Posterior vena cava (tissue), 2 donors: ENCODE data around the gene MYL12A. TPM values are rescaled to one million over a fixed set of nuclear protein-coding genes. Genes with fewer than 3 reads are reported as not detected.

Experiments used
- DNase-seq: peaks from one replicate; pipeline ENCODE4 v3.0.0-alpha.2; 2020; ENCODE audit warnings: low spot score
- intact Hi-C, 2 donors: fragments of 100-400 bp; cut with DNase I; formaldehyde crosslinking; loops; one replicate each; pipeline versions ENCODE4 v1.14.1 to v1.14.2; 2022 to 2023
- total RNA-seq, 2 donors: library from RNA; stranded (reverse); fragmentation: NEBNext Ultra II Directional; extraction: Animal tissue kit (Norgen Biotek cat#: 25700); gene quantifications; one replicate each; pipeline ENCODE4 v1.2.1, GENCODE V29; 2021
- donor health status: DM: yes; HTN: yes; CAD: no.
- donor health status: DM: yes; HTN: yes; CAD: no.

The MYL12A gene
- total RNA-seq, 2 donors from 2014 or later = 331 to 410 TPM

DNA sequence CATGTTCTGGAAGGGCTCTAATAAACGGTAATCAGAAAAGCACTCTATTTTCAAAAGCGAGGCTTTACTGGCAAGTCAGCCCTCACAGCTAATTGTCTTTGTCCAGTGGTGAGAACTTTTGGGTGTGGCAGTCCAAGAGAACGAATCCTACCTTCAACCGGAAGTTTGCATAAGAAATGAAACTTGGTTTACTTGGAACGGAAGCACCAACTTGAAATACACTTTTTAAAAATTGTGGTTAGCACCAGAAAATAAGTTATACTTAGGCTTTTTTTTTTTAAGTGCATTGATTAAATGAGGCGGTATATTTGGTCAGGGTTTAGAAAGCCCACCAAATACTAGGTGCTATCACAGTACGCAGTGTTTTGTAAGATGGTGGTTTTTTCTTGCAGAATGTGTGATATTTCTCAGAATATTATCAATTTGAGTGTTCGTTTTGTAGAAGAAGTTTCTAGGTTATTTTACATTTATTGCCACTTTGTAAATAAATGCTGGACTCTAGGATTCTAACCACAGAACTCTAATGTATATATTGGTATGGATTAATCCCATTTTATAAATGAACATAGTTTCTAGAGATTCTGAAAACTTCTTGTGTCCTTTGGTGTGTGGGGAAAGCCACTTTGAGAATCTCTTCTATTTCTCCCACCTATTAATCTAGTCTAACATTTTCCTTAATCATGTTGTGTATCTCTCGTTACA lies 1.2 kb downstream of the MYL12A start:
- intact Hi-C loops = loop anchor here (5.0 to 10.0 kb wide), 3 partner anchors 94 to 592 kb away; partner anchors contain the start of gene SMCHD1 (in 1 of the 2)
- DNase-seq = no peak

- intact Hi-C loops = no loop called here
- DNase-seq = no peak
Observed at GRCh38 chr18:3250237-3251107, 2.9 kb downstream of the MYL12A start.

- no peak for DNase-seq
- intact Hi-C loops = no loop called here
Observed at GRCh38 chr18:3251249-3251962, 3.8 kb downstream of the MYL12A start.

- no peak for DNase-seq
- intact Hi-C loops = no loop called here
Observed at GRCh38 chr18:3251963-3252277, 4.3 kb downstream of the MYL12A start.

- intact Hi-C loops = no loop called here
- no peak for DNase-seq
Observed at GRCh38 chr18:3252843-3253242, 5.2 kb downstream of the MYL12A start.

GRCh38 chr18:3254725-3255124 lies 7.1 kb downstream of the MYL12A start:
- no peak for DNase-seq
- intact Hi-C loops = no loop called here

DNA sequence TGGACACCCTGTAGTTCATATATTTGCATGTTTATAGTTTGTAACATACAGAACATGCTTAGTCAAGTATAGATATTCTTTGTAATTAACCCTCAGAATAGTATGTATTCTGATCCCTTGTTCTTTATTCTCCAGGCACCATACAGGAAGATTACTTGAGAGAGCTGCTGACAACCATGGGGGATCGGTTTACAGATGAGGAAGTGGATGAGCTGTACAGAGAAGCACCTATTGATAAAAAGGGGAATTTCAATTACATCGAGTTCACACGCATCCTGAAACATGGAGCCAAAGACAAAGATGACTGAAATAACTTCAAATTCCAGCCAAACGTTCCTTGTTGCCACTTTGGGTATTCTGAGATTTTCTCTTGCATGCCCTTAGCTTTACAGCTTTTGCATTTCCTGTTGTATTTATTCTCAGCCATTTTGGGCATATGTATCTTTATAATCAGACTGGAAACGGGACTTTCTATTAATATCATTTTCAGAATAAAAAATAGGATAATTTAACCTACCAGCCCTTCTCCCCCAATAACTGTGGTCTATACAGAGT lies 8.1 kb downstream of the MYL12A start:
- DNase-seq = no peak
- intact Hi-C loops = no loop called here

DNA sequence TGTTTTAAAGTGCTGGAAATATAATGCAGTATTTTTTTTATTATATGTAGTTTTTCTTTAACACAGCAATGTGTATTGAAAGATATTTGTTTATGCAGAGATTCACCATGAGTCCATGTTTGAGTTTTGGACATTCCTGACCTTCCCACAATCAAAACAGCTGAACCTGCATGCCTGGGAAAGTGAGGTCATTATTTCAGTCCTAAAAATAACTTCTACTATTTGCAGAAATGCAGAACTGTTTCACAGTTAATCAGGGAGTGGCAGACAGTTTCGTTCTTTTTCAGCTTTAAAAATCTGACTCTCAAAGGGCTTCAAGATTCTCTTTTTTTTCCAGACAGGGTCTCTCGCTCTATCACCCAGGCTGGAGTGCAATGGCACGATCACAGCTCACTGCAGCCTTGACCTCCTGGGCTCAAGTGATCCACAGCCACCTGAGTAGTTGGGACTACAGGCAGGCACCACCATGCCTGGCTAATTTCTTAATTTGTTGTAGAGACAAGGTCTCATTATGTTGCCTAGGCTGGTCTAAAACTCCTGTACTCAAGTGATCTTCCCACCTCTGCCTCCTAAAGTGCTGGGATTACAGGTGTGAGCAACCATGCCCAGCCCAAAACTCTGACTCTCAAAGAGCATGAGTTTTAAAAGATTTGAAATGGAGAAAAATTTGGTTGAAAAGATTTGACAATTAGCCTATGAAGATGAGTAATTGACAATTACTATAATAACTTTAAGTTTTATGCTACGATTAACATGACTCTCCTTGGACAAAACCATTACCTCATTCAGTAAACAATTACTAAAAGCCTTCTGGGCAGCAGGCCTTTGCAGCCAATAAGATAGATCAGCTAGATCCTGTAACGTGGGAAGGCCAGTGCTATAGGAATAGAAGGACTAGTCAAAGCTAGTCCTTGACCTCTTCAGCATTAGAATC lies 9.4 kb downstream of the MYL12A start:
- intact Hi-C loops = no loop called here

GRCh38 chr18:3257627-3258120 lies 10.1 kb downstream of the MYL12A start:
- no peak for DNase-seq
- intact Hi-C loops = no loop called here

More for the DNA sequence above, 9.4 kb downstream of the MYL12A start:
- DNase-seq = no peak

DNA sequence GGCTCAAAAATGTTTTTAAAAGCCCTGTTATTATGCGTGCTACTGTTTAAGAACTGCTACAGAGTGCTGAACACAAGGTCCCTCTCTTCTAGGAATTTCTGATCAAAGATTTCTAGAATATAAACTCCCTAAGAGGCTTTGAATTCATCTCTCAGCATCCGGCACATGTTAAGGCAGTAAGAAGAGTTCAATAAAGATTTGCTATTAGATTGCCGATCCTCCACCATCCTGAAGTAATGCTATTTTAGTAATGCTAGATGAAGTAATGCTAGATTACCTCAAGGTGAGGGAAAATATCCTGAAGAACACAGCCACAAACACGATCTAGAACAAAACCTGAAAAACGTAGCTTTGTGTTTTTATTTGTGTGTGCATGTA lies 13.4 kb downstream of the MYL12A start:
- no peak for DNase-seq
- intact Hi-C loops = loop anchor here in 1 of 2 donors (5.0 to 10.0 kb wide), 2 partner anchors 191 to 334 kb away; partner anchors contain the start of gene TGIF1

DNA sequence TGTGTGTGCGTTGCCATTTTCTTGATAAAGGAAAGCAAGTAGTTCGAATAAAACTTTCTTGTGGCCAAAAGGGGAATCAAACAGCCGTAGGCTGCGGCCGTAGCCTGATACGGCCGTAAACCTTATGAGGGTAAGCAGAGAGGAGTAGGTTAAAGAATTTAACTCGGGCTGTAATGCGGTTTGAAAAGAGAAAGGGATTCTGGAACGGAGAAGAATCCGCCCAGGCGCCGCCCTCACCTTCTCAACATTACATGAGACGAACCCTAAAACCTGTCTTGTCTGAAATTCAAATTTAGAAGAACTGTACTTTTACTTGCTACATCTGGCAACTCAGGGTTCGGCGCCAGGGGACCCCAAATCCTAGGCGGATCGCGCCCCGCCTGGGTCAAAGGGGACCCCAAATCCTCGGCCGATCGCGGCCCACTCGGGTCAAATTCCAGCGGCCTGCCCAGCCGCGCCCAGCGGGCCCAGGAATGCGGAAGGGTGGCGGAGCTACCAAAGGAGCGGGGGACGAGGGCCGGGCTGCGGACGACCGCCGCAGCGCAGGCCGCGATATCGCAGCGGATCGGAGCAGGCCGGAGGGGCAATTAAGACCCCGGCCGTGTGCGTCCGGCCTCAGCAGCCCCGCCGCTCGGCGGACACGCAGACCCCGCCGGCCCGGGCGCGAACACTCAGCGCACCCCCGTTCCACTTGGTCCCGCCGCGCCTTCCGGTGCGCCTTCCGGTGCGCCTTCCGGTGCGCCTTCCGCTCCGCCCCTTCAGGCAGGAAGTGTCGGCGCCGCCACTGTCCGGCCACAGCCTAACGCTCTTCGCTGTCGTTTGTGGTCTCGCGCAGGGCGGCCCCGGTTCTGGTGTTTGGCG lies 14.0 kb downstream of the MYL12A start, which contains the start of gene MYL12B:
Gene MYL12B (plus strand): TSS at position 761 of the 861 bp plus-strand sequence. CDS start 10,766 bp downstream, outside the sequence.
- peak; percentile 96 for DNase-seq
- intact Hi-C loops = loop anchor here in 1 of 2 donors (5.0 to 10.0 kb wide), 2 partner anchors 191 to 333 kb away; partner anchors contain the start of gene TGIF1

GRCh38 chr18:3262234-3263131 lies 14.9 kb downstream of the MYL12A start:
- no peak for DNase-seq
- intact Hi-C loops = loop anchor here in 1 of 2 donors (5.0 to 10.0 kb wide), 2 partner anchors 190 to 332 kb away; partner anchors contain the start of gene TGIF1

DNA sequence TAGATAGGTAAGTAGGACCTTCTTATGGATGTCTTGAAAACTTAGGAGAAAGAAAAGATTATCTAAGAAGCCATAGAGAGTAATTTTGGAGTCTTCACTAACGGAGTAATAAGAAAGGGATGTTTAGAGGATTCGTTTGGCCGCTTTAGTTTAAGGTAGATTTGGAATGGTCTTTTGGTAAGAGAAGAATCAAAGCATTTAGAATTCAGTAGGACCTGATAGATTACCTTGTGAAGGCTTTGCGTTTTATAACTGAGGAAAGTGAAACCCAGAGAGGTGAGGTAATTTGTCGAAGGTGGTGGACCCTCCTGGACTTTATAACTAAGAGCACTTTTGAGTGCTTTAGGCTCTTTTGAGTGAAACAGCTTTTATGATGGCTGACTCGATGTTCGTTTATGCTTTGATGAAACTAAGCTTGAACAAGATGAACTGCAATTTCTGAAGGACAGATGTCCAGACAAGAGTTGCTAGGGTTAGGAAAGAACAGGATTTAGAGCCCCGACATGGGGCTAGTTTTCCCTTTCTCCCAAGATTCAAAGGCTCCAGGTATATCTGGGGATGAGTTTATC lies 15.6 kb downstream of the MYL12A start:
- no peak for DNase-seq
- intact Hi-C loops = loop anchor here in 1 of 2 donors (5.0 to 10.0 kb wide), 2 partner anchors 189 to 332 kb away; partner anchors contain the start of gene TGIF1

DNA sequence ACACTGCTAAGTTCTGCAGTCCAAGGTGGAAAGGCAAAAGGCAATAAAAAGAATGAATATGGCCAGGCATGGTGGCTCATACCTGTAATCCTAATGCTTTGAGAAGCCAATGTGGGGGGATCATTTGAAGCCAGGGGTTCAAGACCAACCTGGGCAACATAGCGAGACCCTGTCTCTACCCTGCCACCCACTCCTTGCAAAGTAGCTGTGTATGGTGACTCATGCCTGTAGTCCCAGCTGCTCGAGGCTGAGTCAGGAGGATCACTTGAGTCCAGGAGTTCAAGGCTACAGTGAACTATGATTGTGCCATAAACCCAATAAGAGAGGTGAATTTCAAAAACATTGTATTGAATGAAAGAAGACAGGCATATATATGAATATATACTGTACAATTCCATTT lies 16.8 kb downstream of the MYL12A start:
- DNase-seq = no peak
- intact Hi-C loops = loop anchor here in 1 of 2 donors (5.0 to 10.0 kb wide), 2 partner anchors 188 to 330 kb away; partner anchors contain the start of gene TGIF1

DNA sequence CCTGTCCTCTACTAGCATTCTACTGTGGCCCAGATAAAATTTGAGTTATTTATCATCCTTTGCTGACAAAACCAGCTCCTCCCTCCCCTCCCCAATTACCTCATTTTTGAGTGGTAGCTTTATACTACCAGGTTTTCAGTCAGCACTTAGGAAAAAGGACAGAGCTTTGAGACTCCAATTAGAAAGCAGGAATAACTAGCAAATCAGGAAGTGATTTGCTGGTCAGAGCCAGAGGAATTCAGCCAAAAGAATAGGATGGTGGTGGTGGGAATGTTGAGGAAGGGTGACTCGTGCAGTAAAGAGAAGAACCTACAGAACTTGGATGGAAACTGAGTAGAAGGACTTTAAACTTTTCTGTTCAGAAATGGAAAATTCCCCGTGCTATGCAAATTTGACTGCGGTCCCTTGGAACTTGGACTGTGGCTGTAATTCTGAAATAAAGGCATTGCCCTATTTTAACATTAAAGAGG lies 18.0 kb downstream of the MYL12A start:
- DNase-seq = no peak
- intact Hi-C loops = loop anchor here in 1 of 2 donors (10.0 kb wide), 1 partner anchor 329 kb away; no protein-coding TSS in a partner anchor
